ENCODE measurements around the gene ELFN2.

Gene ELFN2

GRCh38 chr22:37427711-37428635, 694 bp upstream of the ELFN2 start:
- DNase-seq (ENCODE audit: low read depth in 2 of 2): no peak

GRCh38 chr22:37426706-37427134, 559 bp downstream of the ELFN2 start:
- DNase-seq (ENCODE audit: low read depth in 2 of 2): no peak

GRCh38 chr22:37425800-37426705, 1.2 kb downstream of the ELFN2 start:
- DNase-seq (ENCODE audit: low read depth in 2 of 2): no peak

- DNase-seq (ENCODE audit: low read depth in 2 of 2): no peak
Observed at GRCh38 chr22:37425369-37425768, 1.9 kb downstream of the ELFN2 start.

GRCh38 chr22:37423283-37423682, 4.0 kb downstream of the ELFN2 start:
- no peak for DNase-seq (ENCODE audit: low read depth in 2 of 2)

- no peak for DNase-seq (ENCODE audit: low read depth in 2 of 2)
Observed at GRCh38 chr22:37421468-37421877, 5.8 kb downstream of the ELFN2 start.

- DNase-seq (ENCODE audit: low read depth in 2 of 2): no peak
Observed at GRCh38 chr22:37420686-37421467, 6.4 kb downstream of the ELFN2 start.

GRCh38 chr22:37419969-37420685, 7.2 kb downstream of the ELFN2 start:
- no peak for DNase-seq (ENCODE audit: low read depth in 2 of 2)

- DNase-seq (ENCODE audit: low read depth in 2 of 2): no peak
Observed at GRCh38 chr22:37419370-37419968, 7.8 kb downstream of the ELFN2 start.

GRCh38 chr22:37418627-37419369, 8.5 kb downstream of the ELFN2 start:
- DNase-seq (ENCODE audit: low read depth in 2 of 2): no peak

- DNase-seq (ENCODE audit: low read depth in 2 of 2): no peak
Observed at GRCh38 chr22:37417677-37418348, 9.5 kb downstream of the ELFN2 start.

GRCh38 chr22:37417264-37417663, 10.0 kb downstream of the ELFN2 start:
- no peak for DNase-seq (ENCODE audit: low read depth in 2 of 2)

- no peak for DNase-seq (ENCODE audit: low read depth in 2 of 2)
Observed at GRCh38 chr22:37416827-37417226, 10.5 kb downstream of the ELFN2 start.

GRCh38 chr22:37416389-37416788, 10.9 kb downstream of the ELFN2 start:
- DNase-seq (ENCODE audit: low read depth in 2 of 2): no peak

GRCh38 chr22:37415210-37415609, 12.1 kb downstream of the ELFN2 start:
- DNase-seq (ENCODE audit: low read depth in 2 of 2): no peak

- DNase-seq (ENCODE audit: low read depth in 2 of 2): no peak
Observed at GRCh38 chr22:37414288-37414687, 13.0 kb downstream of the ELFN2 start.

GRCh38 chr22:37413546-37413945, 13.7 kb downstream of the ELFN2 start:
- no peak for DNase-seq (ENCODE audit: low read depth in 2 of 2)

GRCh38 chr22:37412495-37413250, 14.6 kb downstream of the ELFN2 start:
- DNase-seq (ENCODE audit: low read depth in 2 of 2): no peak

GRCh38 chr22:37411655-37412054, 15.6 kb downstream of the ELFN2 start:
- DNase-seq (ENCODE audit: low read depth in 2 of 2): no peak

Measured in fibroblast of skin of left biceps (primary cell).